Erythroblast (primary cell): ENCODE data around the gene CDC42BPG.

Experiments used
- GATA1 ChIP-seq: IDR thresholded peaks from 2 replicates; pipeline ENCODE4 v1.6.1; 2011; ENCODE audit warnings: low read depth, mild to moderate bottlenecking, control low read depth, low read length, moderate library complexity
- POLR2A ChIP-seq: IDR thresholded peaks from 2 replicates; pipeline ENCODE4 v1.6.1; 2011; ENCODE audit warnings: mild to moderate bottlenecking, low read length

GRCh38 chr11:64841592-64842365 is 2.7 kb downstream of the CDC42BPG start:
- TF ChIP-seq POLR2A, result no peak
- no peak for TF ChIP-seq GATA1
